Germinal center (tissue), 1 donor: ENCODE data around the gene OR5M8.

Source experiments
- DNase-seq: peaks from one replicate; pipeline ENCODE4 v3.0.0; 2012; ENCODE audit warnings: mixed read lengths, low spot score

OR5M8 gene

GRCh38 chr11:56491270-56491669, at the start of gene OR5M8:
Gene OR5M8, minus strand, starts transcription at chr11:56491370. Its CDS starts 0 bp downstream, at chr11:56491370.
- no peak for DNase-seq

GRCh38 chr11:56533054-56533740, 42.0 kb upstream of the OR5M8 start:
- no peak for DNase-seq

GRCh38 chr11:56531856-56532255, 40.7 kb upstream of the OR5M8 start:
- DNase-seq: no peak

GRCh38 chr11:56522008-56522407, 30.8 kb upstream of the OR5M8 start:
- no peak for DNase-seq

- no peak for DNase-seq
These were observed 22.1 kb upstream of the OR5M8 start for GRCh38 chr11:56513280-56513679.

GRCh38 chr11:56509439-56509838, 18.3 kb upstream of the OR5M8 start:
- no peak for DNase-seq

GRCh38 chr11:56497010-56497409, 5.8 kb upstream of the OR5M8 start:
- DNase-seq: no peak

- DNase-seq: no peak
These were observed 3.9 kb upstream of the OR5M8 start for GRCh38 chr11:56495117-56495516.

- DNase-seq: no peak
These were observed 4.4 kb downstream of the OR5M8 start for GRCh38 chr11:56486801-56487200.

- no peak for DNase-seq
These were observed 16.4 kb downstream of the OR5M8 start for GRCh38 chr11:56474729-56475235.

- DNase-seq: no peak
These were observed 17.9 kb downstream of the OR5M8 start, which contains the start of gene OR5M3 for GRCh38 chr11:56473252-56473651. Gene OR5M3, minus strand, starts transcription at chr11:56473352. Its CDS starts 2,855 bp downstream, at chr11:56470497.

- no peak for DNase-seq
These were observed 34.1 kb downstream of the OR5M8 start for GRCh38 chr11:56457076-56457475.

GRCh38 chr11:56453521-56453920, 37.6 kb downstream of the OR5M8 start:
- DNase-seq: no peak
